HG02763 (cell line): ENCODE measurements around the gene SERPINB6.
"Not testable (repeated sequence)": the region's sequence is repeated elsewhere in the genome, so short reads cannot be mapped to it uniquely, and the experiment has no call there.

Experiments used
- ATAC-seq: cut with Tn5 transposase; IDR thresholded peaks from one replicate; pipeline ENCODE4 v1.9.1; 2021; ENCODE audit warnings: mild to moderate bottlenecking, moderate library complexity; ENCODE audit not compliant: unreplicated experiment

SERPINB6 gene

GRCh38 chr6:2959909-2960719, 11.3 kb downstream of the SERPINB6 start:
- no peak for ATAC-seq

GRCh38 chr6:2958776-2959175, 12.6 kb downstream of the SERPINB6 start:
- no peak for ATAC-seq

- no peak for ATAC-seq
These were observed 13.0 kb downstream of the SERPINB6 start for GRCh38 chr6:2958331-2958711.

- no peak for ATAC-seq
These were observed 13.6 kb downstream of the SERPINB6 start for GRCh38 chr6:2957696-2958330.

GRCh38 chr6:2956930-2957685, 14.3 kb downstream of the SERPINB6 start:
- no peak for ATAC-seq

GRCh38 chr6:2953098-2953497, 18.3 kb downstream of the SERPINB6 start:
- ATAC-seq, result no peak

GRCh38 chr6:2952557-2953095, 18.7 kb downstream of the SERPINB6 start:
- no peak for ATAC-seq

- ATAC-seq, result no peak
These were observed 19.6 kb downstream of the SERPINB6 start for GRCh38 chr6:2951728-2952127.

- ATAC-seq, result no peak
These were observed 20.7 kb downstream of the SERPINB6 start for GRCh38 chr6:2950713-2951112.

GRCh38 chr6:2949536-2950083, 21.8 kb downstream of the SERPINB6 start:
- ATAC-seq, result no peak

GRCh38 chr6:2949121-2949520, 22.2 kb downstream of the SERPINB6 start:
- ATAC-seq, result no peak

- ATAC-seq, result no peak
These were observed 22.9 kb downstream of the SERPINB6 start for GRCh38 chr6:2948228-2949025.

GRCh38 chr6:2947445-2947844, 23.9 kb downstream of the SERPINB6 start:
- ATAC-seq, result no peak

- ATAC-seq, result no peak
These were observed 26.3 kb downstream of the SERPINB6 start for GRCh38 chr6:2945153-2945452.

- ATAC-seq, result no peak
These were observed 26.8 kb downstream of the SERPINB6 start for GRCh38 chr6:2944405-2945152.

- ATAC-seq, result no peak
These were observed 27.8 kb downstream of the SERPINB6 start for GRCh38 chr6:2943564-2943955.

GRCh38 chr6:2942914-2943563, 28.3 kb downstream of the SERPINB6 start:
- no peak for ATAC-seq

- not testable (repeated sequence) for ATAC-seq
These were observed 29.3 kb downstream of the SERPINB6 start for GRCh38 chr6:2942116-2942515.

- ATAC-seq, result no peak
These were observed 30.5 kb downstream of the SERPINB6 start for GRCh38 chr6:2940851-2941250.
